GM20000 (cell line): Measurements from ENCODE around the gene ELOVL5.
"Not testable (repeated sequence)": the region's sequence is repeated elsewhere in the genome, so short reads cannot be mapped to it uniquely, and the experiment has no call there.

Source experiments
- DNase-seq: peaks from one replicate; pipeline ENCODE4 v3.0.0; 2012; ENCODE audit warnings: low spot score
- TF ChIP-seq, protein P1 (sequence below): IDR thresholded peaks from 2 replicates; pipeline ENCODE4 v1.5.1; 2012; ENCODE audit warnings: mild to moderate bottlenecking, control low read depth; ENCODE audit errors: extremely low read depth, missing control alignments

ELOVL5 gene

GRCh38 chr6:53348371-53349208, at the start of gene ELOVL5:
Gene ELOVL5 (minus strand): TSS chr6:53348950. CDS start chr6:53295699, 53,251 bp downstream.
- peak; percentile 90 for DNase-seq

DNA sequence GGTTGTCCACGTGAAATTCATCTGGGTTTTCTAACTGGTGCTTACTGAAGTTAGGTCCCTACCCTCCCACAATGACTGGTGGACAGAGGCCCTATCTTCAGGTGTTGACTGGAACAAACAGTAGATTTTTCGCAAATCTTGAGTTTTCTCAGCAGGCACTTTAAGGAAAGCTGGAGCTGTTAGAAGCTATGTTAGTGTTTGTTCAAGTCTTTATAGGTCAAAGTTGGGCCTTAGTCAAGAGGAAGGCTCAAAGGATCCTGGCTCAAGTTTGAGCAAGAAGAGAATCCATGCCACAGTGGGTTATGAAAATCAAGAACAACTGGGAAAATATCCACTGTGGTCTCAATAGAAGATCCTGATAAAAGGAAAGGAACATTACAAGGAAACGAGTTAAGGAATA, 48.5 kb upstream of the ELOVL5 start:
- TF ChIP-seq, protein P1, sequence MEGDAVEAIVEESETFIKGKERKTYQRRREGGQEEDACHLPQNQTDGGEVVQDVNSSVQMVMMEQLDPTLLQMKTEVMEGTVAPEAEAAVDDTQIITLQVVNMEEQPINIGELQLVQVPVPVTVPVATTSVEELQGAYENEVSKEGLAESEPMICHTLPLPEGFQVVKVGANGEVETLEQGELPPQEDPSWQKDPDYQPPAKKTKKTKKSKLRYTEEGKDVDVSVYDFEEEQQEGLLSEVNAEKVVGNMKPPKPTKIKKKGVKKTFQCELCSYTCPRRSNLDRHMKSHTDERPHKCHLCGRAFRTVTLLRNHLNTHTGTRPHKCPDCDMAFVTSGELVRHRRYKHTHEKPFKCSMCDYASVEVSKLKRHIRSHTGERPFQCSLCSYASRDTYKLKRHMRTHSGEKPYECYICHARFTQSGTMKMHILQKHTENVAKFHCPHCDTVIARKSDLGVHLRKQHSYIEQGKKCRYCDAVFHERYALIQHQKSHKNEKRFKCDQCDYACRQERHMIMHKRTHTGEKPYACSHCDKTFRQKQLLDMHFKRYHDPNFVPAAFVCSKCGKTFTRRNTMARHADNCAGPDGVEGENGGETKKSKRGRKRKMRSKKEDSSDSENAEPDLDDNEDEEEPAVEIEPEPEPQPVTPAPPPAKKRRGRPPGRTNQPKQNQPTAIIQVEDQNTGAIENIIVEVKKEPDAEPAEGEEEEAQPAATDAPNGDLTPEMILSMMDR: no peak
- DNase-seq: no peak

More at GRCh38 chr6:53348371-53349208, at the start of gene ELOVL5:
- TF ChIP-seq, protein P1: no peak

DNA sequence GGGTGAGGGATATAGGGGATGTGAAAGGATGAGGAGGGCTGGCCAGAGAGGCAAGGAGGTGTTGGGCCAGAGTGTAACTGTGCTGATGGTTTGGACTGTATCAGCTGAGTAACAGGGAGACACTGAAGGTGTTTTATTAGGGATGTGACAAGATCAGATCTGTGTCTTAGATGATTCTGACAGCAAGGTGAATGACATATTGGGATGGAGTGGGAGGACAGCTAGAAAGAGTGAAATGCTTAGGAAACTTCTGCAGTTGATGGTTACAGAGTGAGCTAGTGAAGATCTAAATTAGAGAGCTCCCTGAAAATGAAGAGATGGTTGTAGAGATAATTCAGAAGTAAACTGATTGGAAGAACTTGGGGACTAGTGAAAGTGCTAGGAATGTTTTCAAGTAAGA, 47.2 kb upstream of the ELOVL5 start:
- no peak for DNase-seq
- TF ChIP-seq, protein P1: no peak

DNA sequence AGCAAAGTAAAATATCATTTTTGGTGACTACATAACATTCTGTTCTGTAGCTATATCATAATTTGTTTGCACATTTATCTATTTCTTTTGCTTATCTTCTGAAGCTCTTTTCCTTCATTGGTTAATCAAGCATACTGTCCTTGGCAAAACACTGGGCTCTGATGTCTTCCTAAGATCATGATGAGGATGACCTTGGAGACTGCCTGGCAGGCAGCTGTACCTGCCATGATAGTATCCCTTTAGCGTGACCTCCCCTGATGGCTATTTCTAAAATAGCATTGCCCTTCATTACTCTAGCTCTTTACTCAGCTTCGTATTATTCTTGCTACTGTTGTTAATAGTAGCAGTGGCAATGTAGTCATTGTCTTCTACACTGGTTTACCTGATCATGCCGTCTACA, 46.0 kb upstream of the ELOVL5 start:
- TF ChIP-seq, protein P1: no peak
- no peak for DNase-seq

- DNase-seq: no peak
- TF ChIP-seq, protein P1: no peak
These were observed 42.4 kb upstream of the ELOVL5 start for GRCh38 chr6:53391170-53391569.

DNA sequence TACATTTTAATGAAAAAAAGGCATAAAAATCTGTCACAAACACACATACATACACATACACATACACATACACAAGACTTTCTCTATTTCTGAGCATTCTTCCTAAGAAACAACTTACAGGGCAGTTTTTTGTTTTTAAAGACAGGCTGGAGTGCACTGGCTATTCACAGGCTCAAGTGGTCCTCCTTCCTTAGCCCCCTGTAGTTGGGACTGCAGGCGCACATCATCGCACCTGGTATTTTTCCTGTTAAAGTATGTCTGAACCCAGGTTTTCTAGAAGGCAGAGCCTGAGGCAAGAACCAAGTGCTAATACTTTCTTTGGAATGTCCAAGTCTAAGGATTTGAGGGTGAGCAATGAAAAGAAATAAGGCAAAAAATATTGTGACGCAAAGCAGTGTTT, 41.3 kb upstream of the ELOVL5 start:
- TF ChIP-seq, protein P1: no peak
- DNase-seq: no peak

DNA sequence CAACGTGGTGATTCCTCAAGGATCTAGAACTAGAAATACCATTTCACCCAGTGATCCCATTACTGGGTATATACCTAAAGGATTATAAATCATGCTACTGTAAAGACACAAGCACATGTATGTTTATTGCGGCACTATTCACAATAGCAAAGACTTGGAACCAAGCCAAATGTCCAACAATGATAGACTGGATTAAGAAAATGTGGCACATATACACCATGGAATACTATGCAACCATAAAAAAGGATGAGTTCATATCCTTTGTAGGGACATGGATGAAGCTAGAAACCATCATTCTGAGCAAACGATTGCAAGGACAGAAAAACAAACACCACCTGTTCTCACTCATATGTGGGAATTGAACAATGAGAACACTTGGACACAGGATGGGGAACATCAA, 39.9 kb upstream of the ELOVL5 start:
- not testable (repeated sequence) for DNase-seq

DNA sequence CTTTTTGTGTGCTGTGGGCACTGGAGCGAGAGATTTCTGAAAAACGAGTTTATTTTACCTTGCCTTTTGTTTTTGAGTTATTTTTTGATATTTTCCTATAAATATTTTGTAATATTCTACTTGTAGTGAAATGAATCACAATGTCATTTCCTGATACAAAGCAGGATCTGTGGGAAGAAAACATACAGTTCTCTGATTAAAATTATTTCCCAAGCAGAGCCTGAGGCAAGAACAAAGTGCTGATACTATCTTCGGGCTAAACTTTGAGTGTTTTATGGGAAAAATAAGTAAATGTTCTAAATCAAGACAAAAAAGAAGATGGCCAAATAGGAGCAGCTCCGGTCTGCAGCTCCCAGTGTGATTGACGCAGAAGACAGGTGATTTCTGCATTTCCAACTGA, 33.7 kb upstream of the ELOVL5 start:
- TF ChIP-seq, protein P1: no peak
- no peak for DNase-seq
